Measurements from ENCODE around the gene POLR3G. TPM values are rescaled to one million over a fixed set of nuclear protein-coding genes. Genes with fewer than 3 reads are reported as not detected.

The POLR3G gene
- total RNA-seq, 2 experiments from 2014 or later = 18.4 to 22.7 TPM

DNA sequence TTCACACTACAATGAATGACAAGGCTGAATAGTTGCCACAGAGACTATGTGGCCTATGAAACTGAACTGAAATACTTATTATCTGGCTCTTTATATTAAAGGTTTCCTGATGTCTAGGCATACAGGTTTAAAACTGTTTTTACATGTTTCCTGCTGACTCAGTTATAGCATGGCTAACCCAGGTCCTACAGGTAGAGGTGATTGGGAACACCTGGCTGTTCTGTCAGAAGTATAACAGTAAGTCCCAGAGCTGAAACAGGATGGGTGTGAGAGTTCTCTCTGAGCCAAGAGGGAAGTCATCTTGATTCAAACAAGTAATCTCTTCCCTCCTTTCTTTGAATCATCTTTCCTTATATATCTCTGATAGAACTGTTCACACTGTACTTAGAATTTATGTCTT is 79.0 kb downstream of the POLR3G start:
- ATAC-seq = no peak
- H3K9me3 Mint-ChIP-seq (ENCODE audit: low read depth) = no peaks in the 10 kb centered on the region
- ChIA-PET CTCF (interaction anchor here (1.3 kb wide), 1 partner anchor 14 kb away, joined by 3 read pairs; no protein-coding TSS in a partner anchor), POLR2A (no interaction called here)
- no peak overlapping the region for H3K27ac Mint-ChIP-seq
- intact Hi-C loops (cut with DNase I, micrococcal nuclease) = no loop called here
- H3K4me3 Mint-ChIP-seq = no peak overlapping the region
- H3K36me3 Mint-ChIP-seq (ENCODE audit: low read depth) = no peaks in the 10 kb centered on the region
- DNase-seq = no peak
- H3K27me3 Mint-ChIP-seq = peaks cover 51% of the 10 kb centered on the region
- H3K4me1 Mint-ChIP-seq = peaks cover 7% of the 10 kb centered on the region

DNA sequence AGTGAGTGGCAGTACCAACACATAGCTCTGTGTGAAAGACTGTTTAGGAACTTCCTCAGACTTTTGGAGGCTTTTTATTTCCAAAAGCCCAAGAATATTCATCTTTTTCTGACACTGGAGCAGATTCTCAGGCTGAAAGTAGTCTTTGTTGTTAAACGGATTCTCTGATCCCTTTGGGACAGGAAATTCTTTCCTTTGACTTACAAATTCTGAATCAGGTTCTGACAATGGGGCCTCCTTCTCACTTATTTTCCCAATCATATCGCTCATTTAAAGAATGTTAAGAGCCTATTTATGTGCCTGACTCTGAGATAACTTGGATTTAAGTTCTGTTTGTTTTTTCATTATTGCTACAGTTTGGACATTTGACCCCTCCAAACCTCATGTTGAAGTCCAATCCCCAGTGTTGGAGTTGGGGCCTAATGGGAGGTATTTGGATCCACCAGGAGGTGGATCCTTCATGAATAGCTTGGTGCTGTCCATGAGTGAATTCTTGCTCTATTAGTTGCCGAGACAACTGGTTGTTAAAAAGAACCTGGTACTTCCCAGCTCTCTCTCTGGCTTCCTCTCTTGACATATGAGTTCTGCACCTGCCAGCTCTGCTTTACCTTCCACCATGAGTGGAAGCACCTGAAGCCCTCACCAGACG is 79.8 kb downstream of the POLR3G start:
- Mint-ChIP-seq H3K27me3 (peaks cover 55% of the 10 kb centered on the region), H3K36me3 (ENCODE audit: low read depth) (no peaks in the 10 kb centered on the region), H3K9me3 (ENCODE audit: low read depth) (no peaks in the 10 kb centered on the region), H3K4me3 (no peak overlapping the region), H3K4me1 (peaks cover 10% of the 10 kb centered on the region), H3K27ac (no peak overlapping the region)
- ChIA-PET CTCF (interaction anchor here (1.3 kb wide), 1 partner anchor 13 kb away, joined by 3 read pairs; no protein-coding TSS in a partner anchor), POLR2A (no interaction called here)
- ATAC-seq (no peak), DNase-seq (no peak)
- intact Hi-C loops (cut with DNase I, micrococcal nuclease) = no loop called here

DNA sequence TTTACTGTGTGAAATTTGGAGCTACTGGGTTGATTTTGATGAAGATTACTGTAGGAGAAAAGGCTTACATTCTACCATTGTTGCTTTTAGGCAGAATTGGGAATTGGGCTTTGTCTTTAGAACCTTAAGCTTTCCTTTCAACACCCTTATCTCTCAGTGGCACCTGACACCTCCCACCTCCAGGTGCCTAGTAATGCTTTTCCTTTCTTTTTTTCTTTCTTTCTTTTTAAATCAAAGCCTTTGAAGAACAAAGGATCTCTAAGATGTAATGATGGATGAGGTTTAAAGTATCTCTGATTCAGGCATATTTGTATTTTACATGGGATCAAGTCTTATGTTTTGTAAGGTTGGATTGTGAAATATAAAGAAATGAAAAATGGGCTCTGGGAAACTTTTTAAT is 81.0 kb downstream of the POLR3G start:
- DNase-seq (no peak), ATAC-seq (no peak)
- ChIA-PET POLR2A (no interaction called here), CTCF (no interaction called here)
- peaks cover 10% of the 10 kb centered on the region for H3K4me1 Mint-ChIP-seq
- H3K4me3 Mint-ChIP-seq = no peak overlapping the region
- no peaks in the 10 kb centered on the region for H3K36me3 Mint-ChIP-seq (ENCODE audit: low read depth)
- peaks cover 61% of the 10 kb centered on the region for H3K27me3 Mint-ChIP-seq
- no peaks in the 10 kb centered on the region for H3K9me3 Mint-ChIP-seq (ENCODE audit: low read depth)
- H3K27ac Mint-ChIP-seq = no peak overlapping the region
- intact Hi-C loops (cut with DNase I, micrococcal nuclease) = no loop called here

DNA sequence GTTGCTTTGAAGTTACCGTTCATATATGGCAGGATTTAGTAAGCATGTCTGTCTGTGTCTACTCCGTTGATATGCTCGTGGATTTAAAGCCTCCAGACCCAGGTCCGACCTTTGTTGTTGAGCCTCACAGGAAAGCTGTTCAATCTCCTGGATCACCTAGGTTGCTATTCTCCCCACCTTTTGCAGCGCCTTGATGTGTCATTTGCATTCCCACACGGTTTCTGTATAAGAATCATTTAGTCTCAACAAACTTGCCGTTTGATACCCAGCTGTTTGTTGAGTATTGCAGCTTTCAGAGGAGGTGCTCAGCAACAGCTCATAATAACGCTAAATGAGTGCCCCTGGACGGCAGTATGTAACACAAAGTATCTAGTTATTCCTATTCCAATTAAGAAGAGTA is 82.7 kb downstream of the POLR3G start:
- POLR2A ChIA-PET = no interaction called here
- no peak for DNase-seq
- Mint-ChIP-seq H3K9me3 (ENCODE audit: low read depth) (no peaks in the 10 kb centered on the region), H3K27ac (no peak overlapping the region), H3K4me1 (peaks cover 10% of the 10 kb centered on the region), H3K4me3 (no peak overlapping the region), H3K36me3 (ENCODE audit: low read depth) (no peaks in the 10 kb centered on the region), H3K27me3 (peaks cover 62% of the 10 kb centered on the region)
- ATAC-seq = no peak
- CTCF ChIA-PET = interaction anchor here (0.6 kb wide), 1 partner anchor 91 kb away, joined by 3 read pairs; no protein-coding TSS in a partner anchor
- intact Hi-C loops (cut with DNase I, micrococcal nuclease) = no loop called here

DNA sequence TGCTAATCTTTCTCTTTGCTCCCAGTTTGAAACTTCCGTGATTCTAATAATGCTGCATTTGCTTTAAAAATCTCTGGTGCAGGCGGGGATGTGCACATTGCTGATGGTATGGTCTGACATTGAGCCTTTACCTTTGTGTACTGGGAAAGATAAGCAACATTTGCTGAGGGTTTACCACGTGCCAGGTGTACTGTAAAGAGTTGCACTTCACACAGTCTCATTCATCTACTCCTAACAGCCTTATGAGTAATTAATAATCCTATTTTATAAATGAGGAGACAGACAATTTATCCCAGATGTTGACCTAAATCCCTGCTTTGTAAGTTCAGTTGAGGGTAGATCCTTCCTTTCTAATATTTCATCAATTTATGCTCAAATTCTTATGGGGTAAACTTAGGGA is 83.2 kb downstream of the POLR3G start:
- POLR2A ChIA-PET = no interaction called here

DNA sequence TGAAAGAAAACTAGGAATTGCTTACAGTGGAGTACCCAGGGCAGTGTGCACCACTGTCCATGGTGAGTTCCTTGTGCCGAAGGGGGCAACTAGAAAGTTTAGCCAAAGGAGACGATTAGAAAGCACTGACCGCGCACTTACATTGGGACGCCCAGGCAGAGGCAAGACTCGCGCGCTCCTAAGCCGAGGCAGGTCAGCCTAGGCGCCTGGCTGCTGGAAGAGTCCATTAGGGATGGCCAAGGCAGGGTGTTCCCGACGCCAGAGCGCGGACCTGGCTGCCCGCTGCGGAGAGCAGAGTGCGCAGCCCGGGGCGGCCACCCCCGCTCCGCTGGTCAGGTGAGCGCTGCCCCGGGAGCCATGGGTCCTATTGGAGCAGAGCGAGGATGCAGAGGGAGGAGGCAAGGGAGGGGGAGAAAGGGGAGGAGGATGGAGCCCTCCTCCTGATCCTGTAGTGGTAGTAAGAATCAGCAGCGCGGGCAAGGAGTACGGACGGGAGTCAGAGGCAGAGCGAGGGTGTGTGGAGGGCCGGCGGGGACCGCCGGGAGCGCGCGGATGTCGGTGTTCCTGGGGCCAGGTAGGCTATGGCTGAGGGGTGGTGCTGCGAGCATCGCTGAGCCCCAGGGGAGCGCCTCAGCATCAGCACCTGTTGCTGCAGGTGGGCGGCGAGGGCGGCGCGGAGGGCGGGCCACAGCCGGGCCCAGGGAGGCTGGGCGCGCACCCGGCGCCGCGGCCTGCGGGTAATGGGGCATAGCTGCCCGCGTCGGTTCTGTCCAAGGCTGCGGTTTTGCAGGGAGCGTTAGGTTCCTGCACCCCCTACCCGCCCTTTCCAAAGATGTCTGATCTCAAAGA is 83.9 kb downstream of the POLR3G start, which contains the start of gene ADGRV1:
Gene ADGRV1, plus strand, starts transcription at position 454 of the 849 bp plus-strand sequence. Its CDS starts 99 bp downstream, at position 553.
- H3K4me3 Mint-ChIP-seq = peak within 1 kb of the TSS; percentile 58
- no peak within 1 kb of the TSS for H3K27ac Mint-ChIP-seq
- intact Hi-C loops (cut with DNase I, micrococcal nuclease) = no loop called here
- CTCF ChIA-PET = no interaction called here
- H3K4me1 Mint-ChIP-seq = peaks cover 10% of the 10 kb centered on the region
- POLR2A ChIA-PET = no interaction called here
- peak; percentile 23 for DNase-seq
- H3K9me3 Mint-ChIP-seq (ENCODE audit: low read depth) = no peaks in the 10 kb centered on the region
- H3K27me3 Mint-ChIP-seq = peaks cover 61% of the 10 kb centered on the region
- peak; percentile 69 for ATAC-seq
- no peaks in the 10 kb centered on the region for H3K36me3 Mint-ChIP-seq (ENCODE audit: low read depth)

More for the DNA sequence above, 83.2 kb downstream of the POLR3G start:
- Mint-ChIP-seq H3K4me1 (peaks cover 10% of the 10 kb centered on the region), H3K36me3 (ENCODE audit: low read depth) (no peaks in the 10 kb centered on the region), H3K9me3 (ENCODE audit: low read depth) (no peaks in the 10 kb centered on the region), H3K27ac (no peak overlapping the region), H3K27me3 (peaks cover 62% of the 10 kb centered on the region), H3K4me3 (peak overlapping the region; percentile 58)
- intact Hi-C loops (cut with DNase I, micrococcal nuclease) = no loop called here
- ATAC-seq = no peak
- CTCF ChIA-PET = interaction anchor here (0.6 kb wide), 1 partner anchor 90 kb away, joined by 3 read pairs; no protein-coding TSS in a partner anchor
- DNase-seq = no peak

DNA sequence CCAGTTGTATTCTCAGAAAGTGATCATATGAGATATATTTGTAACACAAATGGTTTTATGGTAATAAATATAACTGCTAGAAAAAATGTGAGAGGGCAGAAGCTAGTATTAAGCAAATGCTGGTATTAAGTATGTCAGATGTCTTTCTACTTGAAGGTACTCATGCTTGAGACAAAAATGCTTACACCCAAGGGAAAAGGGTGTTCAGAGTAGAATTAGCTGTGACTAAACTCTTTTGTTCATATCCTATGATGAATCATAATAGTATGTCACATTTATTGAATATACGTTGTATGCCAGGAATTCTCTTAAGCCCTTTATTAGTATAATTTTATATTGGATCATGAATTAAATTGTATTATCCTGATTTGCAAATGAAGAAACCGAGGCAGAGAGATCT is 86.1 kb downstream of the POLR3G start:
- Mint-ChIP-seq H3K27ac (no peak overlapping the region), H3K4me3 (no peak overlapping the region)

DNA sequence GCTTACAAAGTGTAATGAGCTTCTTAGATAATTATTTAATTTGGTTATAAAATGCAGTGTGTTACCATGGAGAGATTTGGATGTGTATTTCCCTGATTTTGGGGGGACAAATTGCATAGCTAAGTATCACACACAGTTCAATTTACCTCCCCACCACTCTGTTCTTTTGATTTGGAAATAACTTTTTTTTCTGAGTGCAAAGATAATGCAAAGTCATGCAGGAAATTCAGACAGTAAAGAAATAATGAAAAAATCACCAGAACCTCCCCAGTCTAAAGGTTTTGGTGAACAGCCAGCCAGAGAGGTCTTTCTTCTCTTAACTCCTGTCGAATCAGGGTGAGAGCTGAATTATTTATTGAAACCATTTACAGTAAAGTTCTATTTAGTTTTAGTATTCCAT is 87.1 kb downstream of the POLR3G start:
- Mint-ChIP-seq H3K36me3 (ENCODE audit: low read depth) (no peaks in the 10 kb centered on the region), H3K4me1 (peaks cover 10% of the 10 kb centered on the region), H3K27ac (no peak overlapping the region), H3K9me3 (ENCODE audit: low read depth) (no peaks in the 10 kb centered on the region), H3K4me3 (no peak overlapping the region), H3K27me3 (peaks cover 46% of the 10 kb centered on the region)
- CTCF ChIA-PET = no interaction called here
- intact Hi-C loops (cut with DNase I, micrococcal nuclease) = no loop called here
- POLR2A ChIA-PET = no interaction called here
- ATAC-seq (no peak), DNase-seq (no peak)

More for the DNA sequence above, 86.1 kb downstream of the POLR3G start:
- Mint-ChIP-seq H3K4me1 (peaks cover 10% of the 10 kb centered on the region), H3K27me3 (peaks cover 54% of the 10 kb centered on the region), H3K36me3 (ENCODE audit: low read depth) (no peaks in the 10 kb centered on the region), H3K9me3 (ENCODE audit: low read depth) (no peaks in the 10 kb centered on the region)
- POLR2A ChIA-PET = no interaction called here
- DNase-seq (no peak), ATAC-seq (no peak)
- CTCF ChIA-PET = interaction anchor here (0.5 kb wide), 1 partner anchor 262 kb away, joined by 3 read pairs; no protein-coding TSS in a partner anchor
- intact Hi-C loops (cut with DNase I, micrococcal nuclease) = no loop called here

DNA sequence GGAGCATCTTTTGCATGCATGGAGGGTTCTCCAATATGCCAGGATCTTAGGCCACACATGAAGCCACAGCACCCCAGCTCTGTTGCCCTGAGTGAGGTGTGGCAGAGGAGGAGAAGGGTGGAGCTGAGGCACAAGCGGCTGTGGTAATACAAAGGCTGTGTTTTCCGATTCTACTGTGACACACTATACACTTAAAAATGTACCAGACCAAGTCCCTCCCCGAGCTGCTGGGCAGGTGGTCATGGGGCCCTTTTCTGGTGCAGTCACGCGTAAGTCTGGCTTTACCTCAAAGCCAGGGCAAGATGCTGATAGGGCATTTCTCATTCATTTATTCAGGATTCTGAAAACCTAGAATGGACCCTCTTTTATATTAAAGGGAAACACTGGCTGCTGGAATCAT is 87.7 kb downstream of the POLR3G start:
- H3K4me3 Mint-ChIP-seq = no peak overlapping the region
- DNase-seq (no peak), ATAC-seq (no peak)
- H3K36me3 Mint-ChIP-seq (ENCODE audit: low read depth) = no peaks in the 10 kb centered on the region
- H3K27me3 Mint-ChIP-seq = peaks cover 43% of the 10 kb centered on the region
- no peaks in the 10 kb centered on the region for H3K9me3 Mint-ChIP-seq (ENCODE audit: low read depth)
- intact Hi-C loops (cut with DNase I, micrococcal nuclease) = no loop called here
- ChIA-PET POLR2A (no interaction called here), CTCF (no interaction called here)
- no peak overlapping the region for H3K27ac Mint-ChIP-seq
- peaks cover 10% of the 10 kb centered on the region for H3K4me1 Mint-ChIP-seq

DNA sequence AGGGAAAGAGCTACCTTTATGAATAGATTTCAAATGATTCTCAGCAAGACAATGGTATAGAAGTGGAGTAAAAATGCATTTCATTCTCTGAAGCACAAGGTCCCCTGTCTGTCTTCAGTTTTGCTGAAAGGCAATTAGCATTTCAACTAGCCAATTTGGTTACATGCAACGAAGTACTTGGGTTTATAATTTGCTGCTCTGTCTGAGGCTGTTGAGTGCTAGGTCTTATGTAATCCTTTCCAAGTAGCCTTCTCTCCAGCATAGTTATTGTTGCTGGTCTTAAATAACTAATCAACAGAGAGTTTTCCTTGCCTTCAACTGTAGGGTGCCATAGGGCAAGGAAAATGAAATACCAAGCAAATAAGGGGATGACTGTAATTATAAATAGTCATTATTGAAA is 88.4 kb downstream of the POLR3G start:
- Mint-ChIP-seq H3K4me3 (no peak overlapping the region), H3K27me3 (peaks cover 36% of the 10 kb centered on the region), H3K27ac (no peak overlapping the region), H3K36me3 (ENCODE audit: low read depth) (no peaks in the 10 kb centered on the region), H3K4me1 (peaks cover 6% of the 10 kb centered on the region), H3K9me3 (ENCODE audit: low read depth) (no peaks in the 10 kb centered on the region)
- intact Hi-C loops (cut with DNase I, micrococcal nuclease) = no loop called here
- DNase-seq = no peak
- POLR2A ChIA-PET = no interaction called here
- no peak for ATAC-seq
- CTCF ChIA-PET = interaction anchor here (1.1 kb wide), 1 partner anchor 19 kb away, joined by 3 read pairs; no protein-coding TSS in a partner anchor
